IMR-90 (cell line): ENCODE measurements around the gene LILRA2. TPM values are rescaled to one million over a fixed set of nuclear protein-coding genes. Genes with fewer than 3 reads are reported as not detected.

Experiments used
- ATAC-seq: fragments of 200-7000 bp; cut with Tn5 transposase; 2 replicates; pipeline ENCODE4 v1.9.1; 2020; ENCODE audit warnings: low read depth, mild to moderate bottlenecking, moderate library complexity
- BruUV-seq: library from RNA; stranded (reverse); fragments of 400-500 nt; replicated peaks from 2 replicates; lab custom pipeline; 2021; lab: Mats Ljungman, UMichigan
- CTCF ChIA-PET: fragments of 300-600 bp; formaldehyde crosslinking; extraction: SDS; loops from one replicate; lab custom pipeline; 2021; ENCODE audit warnings: antibody characterized with exemption; lab: Yijun Ruan, JAX
- POLR2A ChIA-PET: fragments of 300-600 bp; sonication (Branson Sonifier 250); formaldehyde crosslinking; loops from one replicate; lab custom pipeline; 2022; ENCODE audit warnings: antibody characterized with exemption; ENCODE audit not compliant: unreplicated experiment; lab: Charles Lee
- DNase-seq: peaks from one replicate; pipeline ENCODE4 v3.0.0; 2013
- H2AFZ ChIP-seq: replicated peaks from 2 replicates; pipeline ENCODE3; 2013; ENCODE audit warnings: low read length, mild to moderate bottlenecking; ENCODE audit not compliant: poor library complexity
- H2AK5ac ChIP-seq: 2 replicates; pipeline ENCODE4 v1.6.1; 2013; ENCODE audit warnings: low read depth, low read length, inconsistent platforms
- H2AK9ac ChIP-seq: replicated peaks from 2 replicates; pipeline ENCODE3; 2013; ENCODE audit warnings: mild to moderate bottlenecking, low read depth, low read length, moderate library complexity; ENCODE audit not compliant: poor library complexity
- H2BK120ac ChIP-seq: 2 replicates; pipeline ENCODE4 v1.6.1; 2013; ENCODE audit warnings: low read depth, low read length, inconsistent platforms
- H2BK15ac ChIP-seq: 3 replicates; pipeline ENCODE4 v1.6.1; 2013; ENCODE audit warnings: low read depth, low read length, inconsistent platforms
- H2BK20ac ChIP-seq: 2 replicates; pipeline ENCODE4 v1.6.1; 2013; ENCODE audit warnings: low read depth, mild to moderate bottlenecking, inconsistent platforms, low read length, moderate library complexity
- H2BK5ac ChIP-seq: 2 replicates; pipeline ENCODE4 v1.6.1; 2013; ENCODE audit warnings: mild to moderate bottlenecking, low read depth, low read length, inconsistent platforms; ENCODE audit not compliant: poor library complexity, severe bottlenecking
- H3K14ac ChIP-seq: replicated peaks from 2 replicates; pipeline ENCODE4 v1.6.1; 2013; ENCODE audit warnings: low read depth, low read length, inconsistent platforms
- H3K18ac ChIP-seq: 2 replicates; pipeline ENCODE4 v1.6.1; 2013; ENCODE audit warnings: low read depth, low read length, control low read depth
- H3K23ac ChIP-seq: 2 replicates; pipeline ENCODE4 v1.6.1; 2013; ENCODE audit warnings: low read depth, low read length, inconsistent platforms
- H3K27ac ChIP-seq: 2 replicates; pipeline ENCODE4 v1.5.1; 2013; ENCODE audit warnings: mild to moderate bottlenecking, control low read depth, low read length; ENCODE audit not compliant: insufficient read depth
- H3K27me3 ChIP-seq: 2 replicates; pipeline ENCODE4 v1.6.1; 2013; ENCODE audit warnings: low read length; ENCODE audit not compliant: control insufficient read depth, insufficient read depth
- H3K36me3 ChIP-seq: 2 replicates; pipeline ENCODE4 v1.6.1; 2013; ENCODE audit warnings: low read length, mixed read lengths; ENCODE audit not compliant: control insufficient read depth, insufficient read depth
- H3K4ac ChIP-seq: 2 replicates; pipeline ENCODE4 v1.6.1; 2013; ENCODE audit warnings: low read depth, low read length, inconsistent platforms
- H3K4me1 ChIP-seq: 2 replicates; pipeline ENCODE4 v1.6.1; 2013; ENCODE audit warnings: low read length, mixed read lengths; ENCODE audit not compliant: control insufficient read depth, insufficient read depth
- H3K4me2 ChIP-seq: 2 replicates; pipeline ENCODE4 v1.6.1; 2013; ENCODE audit warnings: low read depth, mild to moderate bottlenecking, control low read depth, low read length, moderate library complexity
- H3K4me3 ChIP-seq: 2 replicates; pipeline ENCODE4 v1.5.1; 2013; ENCODE audit warnings: low read depth, mild to moderate bottlenecking, control low read depth, low read length, moderate library complexity; ENCODE audit not compliant: insufficient read depth
- H3K56ac ChIP-seq: 2 replicates; pipeline ENCODE4 v1.6.1; 2013; ENCODE audit warnings: low read length, inconsistent platforms; ENCODE audit not compliant: insufficient read depth; ENCODE audit errors: extremely low read depth
- H3K79me1 ChIP-seq, 2 experiments: 2 replicates each; pipeline ENCODE4 v1.6.1; 2013; ENCODE audit warnings: low read length in 2 of 2, inconsistent platforms in 1 of 2, low read depth in 1 of 2
- H3K9ac ChIP-seq: 2 replicates; pipeline ENCODE4 v1.6.1; 2013; ENCODE audit warnings: low read depth, low read length, control low read depth
- H3K9me1 ChIP-seq: 2 replicates; pipeline ENCODE4 v1.6.1; 2013; ENCODE audit warnings: low read length, inconsistent platforms; ENCODE audit not compliant: insufficient read depth
- H3K9me3 ChIP-seq: 2 replicates; pipeline ENCODE4 v1.6.1; 2013; ENCODE audit warnings: low read length; ENCODE audit not compliant: control insufficient read depth, insufficient read depth
- H4K20me1 ChIP-seq: 2 replicates; pipeline ENCODE4 v1.6.1; 2013; ENCODE audit warnings: low read length, inconsistent platforms; ENCODE audit not compliant: insufficient read depth
- H4K5ac ChIP-seq: 2 replicates; pipeline ENCODE4 v1.6.1; 2013; ENCODE audit warnings: mild to moderate bottlenecking, low read depth, low read length, control low read depth
- H4K8ac ChIP-seq, 2 experiments: 2 replicates each; pipeline ENCODE4 v1.6.1; 2013; ENCODE audit warnings: low read depth in 2 of 2, low read length in 2 of 2, control low read depth in 1 of 2, inconsistent platforms in 1 of 2
- H4K91ac ChIP-seq: 2 replicates; pipeline ENCODE4 v1.6.1; 2013; ENCODE audit warnings: low read depth, low read length, inconsistent platforms; ENCODE audit not compliant: insufficient read depth
- CEBPB ChIP-seq: IDR thresholded peaks from 2 replicates; pipeline ENCODE4 v1.6.1; 2012; ENCODE audit warnings: low read depth, low read length, improper control_type of control experiment
- CHD1 ChIP-seq: IDR thresholded peaks from 2 replicates; pipeline ENCODE4 v1.6.1; 2012; ENCODE audit warnings: low read depth, low read length, improper control_type of control experiment
- MAFK ChIP-seq: IDR thresholded peaks from 2 replicates; pipeline ENCODE4 v1.6.1; 2012; ENCODE audit warnings: low read depth, low read length, improper control_type of control experiment
- MAZ ChIP-seq: IDR thresholded peaks from 2 replicates; pipeline ENCODE4 v1.6.1; 2012; ENCODE audit warnings: low read depth, mild to moderate bottlenecking, low read length, improper control_type of control experiment, moderate library complexity, borderline replicate concordance
- MXI1 ChIP-seq: IDR thresholded peaks from 2 replicates; pipeline ENCODE4 v1.6.1; 2012; ENCODE audit warnings: low read depth, mild to moderate bottlenecking, low read length, moderate library complexity, borderline replicate concordance
- NFE2L2 ChIP-seq: fragments of 150-350 bp; IDR thresholded peaks from 2 replicates; pipeline ENCODE4 v1.6.1; 2016; ENCODE audit warnings: low read depth, mild to moderate bottlenecking, low read length
- POLR2A ChIP-seq: IDR thresholded peaks from 2 replicates; pipeline ENCODE4 v1.6.1; 2012; ENCODE audit warnings: mild to moderate bottlenecking, low read depth, low read length
- RAD21 ChIP-seq: IDR thresholded peaks from 2 replicates; pipeline ENCODE4 v1.6.1; 2012; ENCODE audit warnings: low read length, improper control_type of control experiment
- RFX5 ChIP-seq: IDR thresholded peaks from 2 replicates; pipeline ENCODE4 v1.8.0; 2012; ENCODE audit warnings: low read depth, mild to moderate bottlenecking, low read length, moderate library complexity
- SMC3 ChIP-seq: fragments of 150-350 bp; IDR thresholded peaks from 2 replicates; pipeline ENCODE4 v1.6.1; 2016; ENCODE audit warnings: low read depth, mild to moderate bottlenecking, antibody characterized with exemption, low read length, moderate library complexity
- WGBS, 2 experiments: methylation state at CpG; one replicate each; pipeline versions ENCODE4 v1.1.5 to v1.1.7; 2013; ENCODE audit warnings: missing lambda C conversion rate in 2 of 2; ENCODE audit not compliant: insufficient read length in 1 of 2; ENCODE audit errors: extremely low coverage in 2 of 2; 5-methylcytosine and 5-hydroxymethylcytosine counted together
- dilution Hi-C: fragments of 300-500 bp; cut with HindIII; formaldehyde crosslinking; loops from one replicate; pipeline ENCODE4 v1.14.3; 2018; ENCODE audit warnings: low sequenced_read_pairs; ENCODE audit not compliant: unreplicated experiment
- in situ Hi-C: fragments of 300-500 bp; cut with MboI; formaldehyde crosslinking; loops from 3 replicates; pipeline ENCODE4 v1.14.3; 2019; ENCODE audit warnings: low sequenced_read_pairs, inconsistent platforms, mixed read lengths
- intact Hi-C: fragments of 100-400 bp; cut with micrococcal nuclease; formaldehyde crosslinking; loops from 2 replicates; pipeline ENCODE4 v1.10.0; 2022
- polyA plus RNA-seq, 3 experiments: library from polyadenylated mRNA; depleted of rRNA; stranded (reverse); fragments of >200 nt; gene quantifications; 2 replicates each; pipeline ENCODE4 v1.2.3, GENCODE V29; 2012; ENCODE audit warnings: low replicate concordance in 1 of 3
- total RNA-seq: library from RNA; depleted of rRNA; stranded (reverse); fragments of >200 nt; gene quantifications from 2 replicates; pipeline ENCODE4 v1.2.3, GENCODE V29; 2012

LILRA2 gene
- total and polyA plus RNA-seq, 2 of the 4 experiments (the other 2 are of a cell fraction): not detected

DNA sequence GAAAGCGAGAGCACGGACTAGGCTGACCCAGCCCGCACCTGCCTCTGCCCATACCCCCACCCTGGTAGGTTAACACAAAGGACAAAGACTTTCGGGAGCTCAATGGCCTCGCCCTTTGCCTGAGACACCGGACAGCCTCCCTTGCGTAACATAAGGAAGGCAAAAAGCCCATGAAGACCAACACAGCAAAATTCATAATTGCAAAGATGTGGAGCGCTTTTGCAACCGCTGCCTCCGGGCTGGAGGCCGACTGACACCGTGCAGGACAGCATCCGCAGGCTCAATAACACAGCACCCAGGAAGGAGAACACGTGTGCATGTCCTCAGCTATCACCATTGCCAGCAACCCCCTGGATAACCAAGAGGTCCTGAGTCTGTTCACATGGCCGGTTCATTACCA lies 35.2 kb downstream of the LILRA2 start:
- no peak overlapping the region for H3K27ac ChIP-seq
- no peak overlapping the region for H3K18ac ChIP-seq
- no peak overlapping the region for H2AK9ac ChIP-seq
- H3K36me3 ChIP-seq: no peaks in the 10 kb centered on the region
- H4K91ac ChIP-seq: no peak overlapping the region
- H3K56ac ChIP-seq: no peak overlapping the region
- no peak overlapping the region for H3K4me2 ChIP-seq
- no peaks in the 10 kb centered on the region for H4K20me1 ChIP-seq
- ChIA-PET POLR2A (no interaction called here), CTCF (no interaction called here)
- H2AFZ ChIP-seq: no peak overlapping the region
- no peak for DNase-seq
- in situ Hi-C loops (no loop called here), dilution Hi-C loops (no loop called here), intact Hi-C loops (no loop called here)
- H4K8ac ChIP-seq: no peak overlapping the region
- no peak overlapping the region for H3K4ac ChIP-seq
- no peak overlapping the region for H2AK5ac ChIP-seq
- H3K4me3 ChIP-seq: no peak overlapping the region
- H3K14ac ChIP-seq: no peak overlapping the region
- TF ChIP-seq NFE2L2 (no peak), MXI1 (no peak), CHD1 (no peak), MAFK (no peak), RAD21 (no peak), RFX5 (no peak), MAZ (no peak), SMC3 (no peak), POLR2A (no peak), CEBPB (no peak)
- H2BK120ac ChIP-seq: no peak overlapping the region
- ATAC-seq: no peak
- no TSS peak for BruUV-seq
- no peak overlapping the region for H4K5ac ChIP-seq
- H2BK5ac ChIP-seq: no peak overlapping the region
- H3K4me1 ChIP-seq: no peaks in the 10 kb centered on the region
- H3K79me1 ChIP-seq: no peaks in the 10 kb centered on the region
- H2BK15ac ChIP-seq: no peak overlapping the region
- H3K9ac ChIP-seq: no peak overlapping the region
- H3K23ac ChIP-seq: no peak overlapping the region
- no peak overlapping the region for H2BK20ac ChIP-seq
- H3K27me3 ChIP-seq: no peaks in the 10 kb centered on the region
- 68% methylated on average over 5 of the region's 15 CpGs; no CpG with 5 or more reads in 1 of the 2 experiments for WGBS, 2 experiments
- H3K9me1 ChIP-seq: no peaks in the 10 kb centered on the region
- peaks cover 30% of the 10 kb centered on the region for H3K9me3 ChIP-seq
